Lower leg skin (tissue), 3 donors: ENCODE measurements around the gene DGCR2.

Experiments
- POLR2A ChIP-seq, 2 donors: fragments of 450-650 bp; IDR thresholded peaks; one replicate each; pipeline ENCODE4 v1.6.1; 2016 to 2017; ENCODE audit warnings: antibody characterized with exemption in 2 of 2, mild to moderate bottlenecking in 1 of 2, moderate library complexity in 1 of 2
- TF ChIP-seq, protein P1 (sequence below), 3 donors: fragments of 450-650 bp; IDR thresholded peaks; one replicate each; pipeline ENCODE4 v1.5.1; 2016; ENCODE audit warnings: antibody characterized with exemption in 3 of 3, mild to moderate bottlenecking in 3 of 3, moderate library complexity in 2 of 3

DNA sequence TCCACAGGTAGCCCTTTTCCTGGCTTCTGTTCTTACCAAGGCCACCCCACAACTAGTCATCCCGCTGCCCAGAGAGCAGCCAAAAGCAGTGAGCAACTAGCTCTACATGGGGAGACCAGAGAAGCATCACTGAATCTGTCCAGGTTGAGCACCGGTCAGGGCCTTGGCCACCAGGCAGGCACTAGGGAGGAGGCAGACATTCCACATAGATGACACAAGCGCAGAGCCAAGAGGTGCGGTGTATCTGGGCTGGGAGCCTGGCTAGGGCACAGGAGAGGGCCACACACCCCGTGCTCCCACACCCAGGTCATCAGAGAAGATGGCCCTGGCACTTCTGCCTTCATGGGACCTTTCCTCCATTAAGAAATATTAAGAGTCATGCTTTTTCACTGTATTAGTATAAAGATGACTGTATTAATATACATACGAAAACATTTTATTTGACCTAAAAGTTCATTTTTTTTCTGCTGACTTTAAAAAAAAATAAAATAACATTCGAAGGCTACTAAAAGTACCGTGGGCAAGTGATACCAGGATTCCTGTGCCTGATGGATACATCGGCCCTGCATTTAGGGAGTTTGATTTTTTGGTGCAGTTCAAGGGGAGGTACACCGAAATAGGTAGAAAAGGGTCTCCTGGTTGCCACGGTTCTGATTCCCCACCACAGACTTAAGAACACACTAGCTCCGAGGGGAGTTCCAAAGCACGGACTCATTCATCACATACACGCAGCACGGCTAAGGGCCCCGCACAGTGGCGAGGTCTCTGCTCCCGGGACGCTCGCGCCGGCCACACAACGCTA, 1.2 kb downstream of the DGCR2 start:
- TF ChIP-seq POLR2A (IDR thresholded peaks at IDR 0.05): no peak
- TF ChIP-seq, protein P1, sequence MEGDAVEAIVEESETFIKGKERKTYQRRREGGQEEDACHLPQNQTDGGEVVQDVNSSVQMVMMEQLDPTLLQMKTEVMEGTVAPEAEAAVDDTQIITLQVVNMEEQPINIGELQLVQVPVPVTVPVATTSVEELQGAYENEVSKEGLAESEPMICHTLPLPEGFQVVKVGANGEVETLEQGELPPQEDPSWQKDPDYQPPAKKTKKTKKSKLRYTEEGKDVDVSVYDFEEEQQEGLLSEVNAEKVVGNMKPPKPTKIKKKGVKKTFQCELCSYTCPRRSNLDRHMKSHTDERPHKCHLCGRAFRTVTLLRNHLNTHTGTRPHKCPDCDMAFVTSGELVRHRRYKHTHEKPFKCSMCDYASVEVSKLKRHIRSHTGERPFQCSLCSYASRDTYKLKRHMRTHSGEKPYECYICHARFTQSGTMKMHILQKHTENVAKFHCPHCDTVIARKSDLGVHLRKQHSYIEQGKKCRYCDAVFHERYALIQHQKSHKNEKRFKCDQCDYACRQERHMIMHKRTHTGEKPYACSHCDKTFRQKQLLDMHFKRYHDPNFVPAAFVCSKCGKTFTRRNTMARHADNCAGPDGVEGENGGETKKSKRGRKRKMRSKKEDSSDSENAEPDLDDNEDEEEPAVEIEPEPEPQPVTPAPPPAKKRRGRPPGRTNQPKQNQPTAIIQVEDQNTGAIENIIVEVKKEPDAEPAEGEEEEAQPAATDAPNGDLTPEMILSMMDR (IDR thresholded peaks at IDR 0.05): no peak
